ENCODE results near the gene HSD17B3.

Gene HSD17B3

DNA sequence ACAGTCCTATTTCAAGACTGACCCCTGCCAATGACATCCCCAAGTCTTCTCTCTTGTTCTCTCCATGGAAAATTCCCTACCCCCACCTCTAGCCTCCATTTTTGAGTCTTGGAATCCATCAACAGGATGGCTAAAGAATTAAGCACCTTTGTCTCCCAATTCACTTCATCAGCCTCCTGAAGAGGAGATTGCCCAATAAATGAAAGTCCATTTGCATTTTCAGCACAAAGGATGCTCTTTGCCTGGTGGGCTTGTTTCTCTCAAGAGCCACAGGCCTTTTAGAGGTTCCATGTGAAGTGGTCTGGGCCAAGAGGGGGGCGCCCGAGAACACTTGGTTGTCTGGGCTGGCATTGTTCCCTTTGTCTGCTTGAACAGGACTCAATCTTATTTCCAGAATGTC, 12.6 kb downstream of the HSD17B3 start:
- no CpG with 5 or more reads among the region's 2 CpGs for WGBS (ENCODE audit: insufficient coverage)
- POLR2A ChIA-PET = interaction anchor here (0.7 kb wide), 1 partner anchor 392 kb away, joined by 3 read pairs; no protein-coding TSS in a partner anchor

DNA sequence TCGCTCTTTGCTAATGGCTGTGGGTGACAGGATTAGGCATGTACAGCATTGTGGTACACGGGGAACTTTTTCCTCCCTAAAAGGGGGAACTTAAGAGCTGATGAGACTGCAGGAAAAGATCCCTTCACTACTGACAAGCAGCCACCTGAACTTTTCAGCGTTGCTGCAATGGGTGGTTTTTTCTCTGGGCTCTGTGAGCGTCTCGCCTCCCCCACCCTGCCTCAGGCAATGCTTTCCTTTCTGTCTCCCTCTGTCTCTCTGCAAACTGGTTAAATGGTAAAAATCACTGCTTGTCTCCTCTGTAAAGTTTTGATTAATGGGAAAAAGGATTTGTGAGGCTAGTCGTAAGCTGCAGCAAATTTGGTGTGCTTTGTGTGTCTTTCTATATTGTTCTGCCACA, 20.3 kb downstream of the HSD17B3 start:
- Histone ChIP-seq H3K27me3 (replicated peaks in 2 of 5; ENCODE audit: control insufficient read depth in 4 of 5, insufficient read depth in 5 of 5, low read length in 4 of 5) (no peaks in the 10 kb centered on the region), H3K9me3 (ENCODE audit: control extremely low read depth in 1 of 5, control insufficient read depth in 4 of 5, insufficient read depth in 2 of 5, low read depth in 1 of 5, low read length in 4 of 5) (peaks cover 0 to 9% (median 1%) of the 10 kb centered on the region in 5 experiments), H3K4me3 (ENCODE audit: control insufficient read depth in 1 of 7, extremely low read depth in 1 of 7, insufficient read depth in 4 of 7, low read depth in 2 of 7, low read length in 6 of 7) (no peak overlapping the region), H3K27ac (ENCODE audit: insufficient read depth in 1 of 2, low read depth in 1 of 2, low read length in 2 of 2, poor library complexity in 1 of 2, severe bottlenecking in 2 of 2) (no peak overlapping the region), H3K36me3 (ENCODE audit: control insufficient read depth in 4 of 4, insufficient read depth in 4 of 4, low read length in 3 of 4) (no peaks in the 10 kb centered on the region), H3K4me1 (ENCODE audit: control extremely low read depth in 1 of 4, control insufficient read depth in 4 of 4, insufficient read depth in 4 of 4, low read length in 3 of 4) (no peaks in the 10 kb centered on the region)
- POLR2A ChIA-PET = no interaction called here
- 91% methylated on average over 4 of the region's 6 CpGs for WGBS (ENCODE audit: insufficient coverage)
- DNase-seq = no peak
- CTCF ChIA-PET = no interaction called here

More for the DNA sequence above, 12.6 kb downstream of the HSD17B3 start:
- H3K36me3 ChIP-seq (ENCODE audit: control insufficient read depth in 4 of 4, insufficient read depth in 4 of 4, low read length in 3 of 4) = no peaks in the 10 kb centered on the region
- H3K4me1 ChIP-seq (ENCODE audit: control extremely low read depth in 1 of 4, control insufficient read depth in 4 of 4, insufficient read depth in 4 of 4, low read length in 3 of 4) = no peaks in the 10 kb centered on the region
- DNase-seq = no peak
- H3K27ac ChIP-seq (ENCODE audit: insufficient read depth in 1 of 2, low read depth in 1 of 2, low read length in 2 of 2, poor library complexity in 1 of 2, severe bottlenecking in 2 of 2) = no peak overlapping the region
- no peak overlapping the region for H3K4me3 ChIP-seq (ENCODE audit: control insufficient read depth in 1 of 7, extremely low read depth in 1 of 7, insufficient read depth in 4 of 7, low read depth in 2 of 7, low read length in 6 of 7)
- CTCF ChIA-PET = no interaction called here
- H3K9me3 ChIP-seq (ENCODE audit: control extremely low read depth in 1 of 5, control insufficient read depth in 4 of 5, insufficient read depth in 2 of 5, low read depth in 1 of 5, low read length in 4 of 5) = peaks cover 0 to 9% (median 1%) of the 10 kb centered on the region in 5 experiments
- H3K27me3 ChIP-seq (replicated peaks in 2 of 5; ENCODE audit: control insufficient read depth in 4 of 5, insufficient read depth in 5 of 5, low read length in 4 of 5) = no peaks in the 10 kb centered on the region

DNA sequence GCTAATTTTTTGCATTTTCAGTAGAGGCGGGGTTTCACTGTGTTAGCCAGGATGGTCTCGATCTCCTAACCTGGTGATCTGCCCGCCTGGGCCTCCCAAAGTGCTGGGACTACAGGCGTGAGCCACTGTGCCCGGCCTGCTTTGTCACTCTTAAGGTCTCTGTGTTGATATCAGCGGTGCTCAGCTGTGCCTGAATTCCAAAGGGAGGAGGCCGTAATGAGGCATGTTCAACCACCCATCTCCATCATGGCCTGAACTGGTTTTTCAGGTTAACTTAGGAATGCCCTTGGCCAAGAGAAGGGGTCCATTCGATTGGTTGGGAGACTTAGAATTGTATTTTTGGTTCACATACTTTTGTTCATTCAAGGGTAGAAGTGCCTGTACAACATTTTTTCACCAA, 22.0 kb downstream of the HSD17B3 start:
- Histone ChIP-seq H3K27ac (ENCODE audit: insufficient read depth in 1 of 2, low read depth in 1 of 2, low read length in 2 of 2, poor library complexity in 1 of 2, severe bottlenecking in 2 of 2) (no peak overlapping the region), H3K27me3 (replicated peaks in 2 of 5; ENCODE audit: control insufficient read depth in 4 of 5, insufficient read depth in 5 of 5, low read length in 4 of 5) (no peaks in the 10 kb centered on the region), H3K4me3 (ENCODE audit: control insufficient read depth in 1 of 7, extremely low read depth in 1 of 7, insufficient read depth in 4 of 7, low read depth in 2 of 7, low read length in 6 of 7) (no peak overlapping the region), H3K9me3 (ENCODE audit: control extremely low read depth in 1 of 5, control insufficient read depth in 4 of 5, insufficient read depth in 2 of 5, low read depth in 1 of 5, low read length in 4 of 5) (peaks cover 0 to 14% (median 3%) of the 10 kb centered on the region in 5 experiments), H3K4me1 (ENCODE audit: control extremely low read depth in 1 of 4, control insufficient read depth in 4 of 4, insufficient read depth in 4 of 4, low read length in 3 of 4) (no peaks in the 10 kb centered on the region), H3K36me3 (ENCODE audit: control insufficient read depth in 4 of 4, insufficient read depth in 4 of 4, low read length in 3 of 4) (no peaks in the 10 kb centered on the region)
- DNase-seq = no peak
- POLR2A ChIA-PET = no interaction called here
- WGBS (ENCODE audit: insufficient coverage) = 100% methylated on average over 7 of the region's 8 CpGs
- CTCF ChIA-PET = no interaction called here

DNA sequence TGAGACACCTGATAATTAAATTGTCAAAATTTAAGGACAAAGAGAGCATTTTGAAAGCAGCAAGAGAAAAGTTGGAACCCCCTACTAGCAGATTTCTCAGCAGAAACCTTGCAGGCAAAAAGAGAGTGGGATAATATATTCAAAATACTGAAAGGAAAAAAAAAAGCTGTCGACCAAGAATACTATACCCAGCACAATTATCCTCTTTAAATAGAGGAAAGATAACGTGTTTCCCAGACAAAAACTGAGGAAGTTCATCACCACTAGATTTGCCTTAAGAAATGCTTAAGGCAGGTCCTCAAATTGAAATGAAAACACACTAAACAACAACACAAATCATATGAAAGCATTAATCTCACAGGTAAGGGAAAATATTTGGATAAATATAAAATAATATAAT, 27.0 kb downstream of the HSD17B3 start:
- Histone ChIP-seq H3K9me3 (ENCODE audit: control extremely low read depth in 1 of 5, control insufficient read depth in 4 of 5, insufficient read depth in 2 of 5, low read depth in 1 of 5, low read length in 4 of 5) (peaks cover 3 to 24% (median 6%) of the 10 kb centered on the region in 5 experiments), H3K27ac (ENCODE audit: insufficient read depth in 1 of 2, low read depth in 1 of 2, low read length in 2 of 2, poor library complexity in 1 of 2, severe bottlenecking in 2 of 2) (no peak overlapping the region), H3K36me3 (ENCODE audit: control insufficient read depth in 4 of 4, insufficient read depth in 4 of 4, low read length in 3 of 4) (no peaks in the 10 kb centered on the region), H3K27me3 (replicated peaks in 2 of 5; ENCODE audit: control insufficient read depth in 4 of 5, insufficient read depth in 5 of 5, low read length in 4 of 5) (no peaks in the 10 kb centered on the region), H3K4me1 (ENCODE audit: control extremely low read depth in 1 of 4, control insufficient read depth in 4 of 4, insufficient read depth in 4 of 4, low read length in 3 of 4) (no peaks in the 10 kb centered on the region), H3K4me3 (ENCODE audit: control insufficient read depth in 1 of 7, extremely low read depth in 1 of 7, insufficient read depth in 4 of 7, low read depth in 2 of 7, low read length in 6 of 7) (no peak overlapping the region)
- no peak for DNase-seq
- POLR2A ChIA-PET = no interaction called here
- CTCF ChIA-PET = no interaction called here
- no CpG with 5 or more reads among the region's 2 CpGs for WGBS (ENCODE audit: insufficient coverage)

DNA sequence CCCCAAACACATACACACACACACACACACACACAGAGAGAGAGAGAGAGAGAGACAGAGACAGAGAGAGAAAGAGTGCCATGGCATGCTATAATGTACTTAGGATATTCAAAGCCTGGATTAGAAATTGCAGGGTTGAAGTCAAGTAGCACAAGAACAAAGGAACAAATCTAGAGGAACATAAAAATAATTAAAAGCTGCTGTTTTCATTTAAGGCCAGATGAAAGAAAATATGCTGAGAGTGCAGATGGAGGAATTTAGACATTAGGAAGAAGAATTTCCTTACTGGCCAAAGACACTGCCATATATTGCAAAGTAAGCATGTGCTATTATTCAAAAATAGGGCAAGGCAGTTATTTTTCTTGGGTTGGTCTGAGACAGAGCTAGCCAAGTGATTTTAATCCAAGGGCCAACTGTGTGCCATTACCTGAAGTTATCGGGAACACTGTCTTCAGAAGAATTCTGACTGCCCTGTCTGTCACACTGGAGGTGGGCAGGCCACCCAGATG, 31.7 kb downstream of the HSD17B3 start:
- peaks cover 0 to 4% (median 0%) of the 10 kb centered on the region in 5 experiments for H3K27me3 ChIP-seq (replicated peaks in 2 of 5; ENCODE audit: control insufficient read depth in 4 of 5, insufficient read depth in 5 of 5, low read length in 4 of 5)
- WGBS (ENCODE audit: insufficient coverage) = 100% methylated on average over 1 of the region's 1 CpG
- no peaks in the 10 kb centered on the region for H3K4me1 ChIP-seq (ENCODE audit: control extremely low read depth in 1 of 4, control insufficient read depth in 4 of 4, insufficient read depth in 4 of 4, low read length in 3 of 4)
- ChIA-PET CTCF (no interaction called here), POLR2A (no interaction called here)
- peaks cover 3 to 18% (median 6%) of the 10 kb centered on the region in 5 experiments for H3K9me3 ChIP-seq (ENCODE audit: control extremely low read depth in 1 of 5, control insufficient read depth in 4 of 5, insufficient read depth in 2 of 5, low read depth in 1 of 5, low read length in 4 of 5)
- H3K27ac ChIP-seq (ENCODE audit: insufficient read depth in 1 of 2, low read depth in 1 of 2, low read length in 2 of 2, poor library complexity in 1 of 2, severe bottlenecking in 2 of 2) = no peak overlapping the region
- H3K4me3 ChIP-seq (ENCODE audit: control insufficient read depth in 1 of 7, extremely low read depth in 1 of 7, insufficient read depth in 4 of 7, low read depth in 2 of 7, low read length in 6 of 7) = no peak overlapping the region
- no peak for DNase-seq
- H3K36me3 ChIP-seq (ENCODE audit: control insufficient read depth in 4 of 4, insufficient read depth in 4 of 4, low read length in 3 of 4) = no peaks in the 10 kb centered on the region

DNA sequence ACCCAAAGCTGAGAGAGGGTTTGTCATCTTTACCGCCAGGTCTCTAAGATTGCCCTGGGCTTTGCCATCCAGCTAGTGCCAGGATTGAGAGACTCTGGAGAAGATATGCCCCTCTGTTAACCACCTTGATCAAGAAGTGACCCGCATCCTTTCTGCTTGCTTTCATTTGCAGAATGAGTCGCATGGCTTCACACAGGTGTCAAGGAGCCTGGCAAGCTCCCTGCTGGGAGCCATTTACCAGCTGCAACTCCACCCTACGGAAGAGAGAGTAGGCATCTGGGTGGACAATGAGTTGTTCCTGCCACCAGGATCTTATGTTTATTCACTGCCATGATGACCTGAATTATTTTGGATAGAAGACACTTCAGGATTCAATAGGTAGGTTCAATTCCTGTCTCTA, 43.0 kb downstream of the HSD17B3 start:
- POLR2A ChIA-PET = interaction anchor here (0.7 kb wide), 1 partner anchor 804 kb away, joined by 3 read pairs; no protein-coding TSS in a partner anchor
- peaks cover 0 to 21% (median 7%) of the 10 kb centered on the region in 5 experiments for H3K27me3 ChIP-seq (replicated peaks in 2 of 5; ENCODE audit: control insufficient read depth in 4 of 5, insufficient read depth in 5 of 5, low read length in 4 of 5)
- H3K27ac ChIP-seq (ENCODE audit: insufficient read depth in 1 of 2, low read depth in 1 of 2, low read length in 2 of 2, poor library complexity in 1 of 2, severe bottlenecking in 2 of 2) = no peak overlapping the region
- no peak overlapping the region for H3K4me3 ChIP-seq (ENCODE audit: control insufficient read depth in 1 of 7, extremely low read depth in 1 of 7, insufficient read depth in 4 of 7, low read depth in 2 of 7, low read length in 6 of 7)
- no peaks in the 10 kb centered on the region for H3K4me1 ChIP-seq (ENCODE audit: control extremely low read depth in 1 of 4, control insufficient read depth in 4 of 4, insufficient read depth in 4 of 4, low read length in 3 of 4)
- WGBS (ENCODE audit: insufficient coverage) = 98% methylated on average over 4 of the region's 4 CpGs
- CTCF ChIA-PET = no interaction called here
- H3K36me3 ChIP-seq (ENCODE audit: control insufficient read depth in 4 of 4, insufficient read depth in 4 of 4, low read length in 3 of 4) = no peaks in the 10 kb centered on the region
- H3K9me3 ChIP-seq (ENCODE audit: control extremely low read depth in 1 of 5, control insufficient read depth in 4 of 5, insufficient read depth in 2 of 5, low read depth in 1 of 5, low read length in 4 of 5) = no peaks in the 10 kb centered on the region
- DNase-seq = no peak

DNA sequence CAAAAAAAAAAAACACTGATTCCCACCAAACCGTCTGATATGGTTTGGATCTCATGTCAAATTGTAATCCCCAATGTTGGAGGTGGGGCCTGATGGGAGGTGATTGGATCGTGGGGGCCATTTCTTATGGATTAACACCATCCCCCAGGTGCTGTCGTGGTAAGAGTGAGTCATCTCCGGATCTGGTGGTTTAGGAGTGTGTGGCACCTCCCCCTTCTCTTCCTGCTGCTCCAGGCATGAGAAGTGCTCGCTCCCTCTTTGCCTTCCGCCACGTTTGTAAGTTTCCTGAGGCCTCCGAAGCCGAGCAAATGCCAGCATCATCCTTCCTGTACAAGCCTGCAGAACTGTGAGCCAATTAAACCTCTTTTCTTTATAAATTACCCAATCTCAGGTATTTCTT, 45.2 kb downstream of the HSD17B3 start:
- peak in 2 of 3 donors; percentile 15 to 25 for DNase-seq
- WGBS (ENCODE audit: insufficient coverage) = 42% methylated on average over 6 of the region's 9 CpGs
- Histone ChIP-seq H3K4me3 (ENCODE audit: control insufficient read depth in 1 of 7, extremely low read depth in 1 of 7, insufficient read depth in 4 of 7, low read depth in 2 of 7, low read length in 6 of 7) (no peak overlapping the region), H3K27ac (ENCODE audit: insufficient read depth in 1 of 2, low read depth in 1 of 2, low read length in 2 of 2, poor library complexity in 1 of 2, severe bottlenecking in 2 of 2) (no peak overlapping the region), H3K4me1 (ENCODE audit: control extremely low read depth in 1 of 4, control insufficient read depth in 4 of 4, insufficient read depth in 4 of 4, low read length in 3 of 4) (no peaks in the 10 kb centered on the region), H3K9me3 (ENCODE audit: control extremely low read depth in 1 of 5, control insufficient read depth in 4 of 5, insufficient read depth in 2 of 5, low read depth in 1 of 5, low read length in 4 of 5) (no peaks in the 10 kb centered on the region), H3K27me3 (replicated peaks in 2 of 5; ENCODE audit: control insufficient read depth in 4 of 5, insufficient read depth in 5 of 5, low read length in 4 of 5) (peaks cover 0 to 35% (median 9%) of the 10 kb centered on the region in 5 experiments), H3K36me3 (ENCODE audit: control insufficient read depth in 4 of 4, insufficient read depth in 4 of 4, low read length in 3 of 4) (no peaks in the 10 kb centered on the region)
- ChIA-PET CTCF (no interaction called here), POLR2A (no interaction called here)

All from common myeloid progenitor, CD34-positive (primary cell).